Stimulated activated CD8-positive, alpha-beta memory T cell treated with anti-CD3 and anti-CD28 coated beads, Interleukin-7, amount 100 ng/mL, for 4 hours (primary cell): ENCODE measurements around the gene YWHAE.
"Not testable (repeated sequence)": the region's sequence is repeated elsewhere in the genome, so short reads cannot be mapped to it uniquely, and the experiment has no call there.

Experiments
- DNase-seq, 2 donors: peaks; one replicate each; pipeline ENCODE4 v3.0.0-alpha.2; 2020; ENCODE audit warnings: low read depth in 2 of 2

YWHAE gene

GRCh38 chr17:1325766-1326165, 74.3 kb downstream of the YWHAE start:
- DNase-seq: no peak

- DNase-seq: no peak
These were observed 75.7 kb downstream of the YWHAE start for GRCh38 chr17:1324201-1324771.

GRCh38 chr17:1323336-1323735, 76.7 kb downstream of the YWHAE start:
- no peak for DNase-seq

GRCh38 chr17:1322480-1322879, 77.5 kb downstream of the YWHAE start:
- DNase-seq: no peak

- no peak for DNase-seq
These were observed 78.0 kb downstream of the YWHAE start for GRCh38 chr17:1322014-1322428.

GRCh38 chr17:1315891-1316403, 84.1 kb downstream of the YWHAE start:
- DNase-seq: no peak

- DNase-seq: no peak
These were observed 84.6 kb downstream of the YWHAE start for GRCh38 chr17:1315409-1315808.

GRCh38 chr17:1313270-1314005, 86.6 kb downstream of the YWHAE start:
- DNase-seq: no peak

- no peak for DNase-seq
These were observed 87.7 kb downstream of the YWHAE start for GRCh38 chr17:1312261-1312870.

- not testable (repeated sequence) for DNase-seq
These were observed 92.2 kb downstream of the YWHAE start for GRCh38 chr17:1307829-1308228.

- DNase-seq: no peak
These were observed 95.0 kb downstream of the YWHAE start for GRCh38 chr17:1304962-1305563.

GRCh38 chr17:1304522-1304921, 95.5 kb downstream of the YWHAE start:
- DNase-seq: no peak

- DNase-seq: no peak
These were observed 97.3 kb downstream of the YWHAE start for GRCh38 chr17:1302761-1303160.

GRCh38 chr17:1301546-1301945, 98.5 kb downstream of the YWHAE start:
- no peak for DNase-seq

- no peak for DNase-seq
These were observed 99.6 kb downstream of the YWHAE start for GRCh38 chr17:1300371-1300905.

GRCh38 chr17:1299552-1300370, 100.3 kb downstream of the YWHAE start:
- no peak for DNase-seq

- DNase-seq: peak; percentile 16 to 35
These were observed 101.4 kb downstream of the YWHAE start for GRCh38 chr17:1298606-1299005.
